A673 (cell line): Measurements from ENCODE around the gene CMTM2. TPM values are rescaled to one million over a fixed set of nuclear protein-coding genes. Genes with fewer than 3 reads are reported as not detected.

ENCODE experiments used
- BruUV-seq: library from RNA; stranded (reverse); fragments of 400-500 nt; replicated peaks from 2 replicates; lab custom pipeline; 2021; lab: Mats Ljungman, UMichigan
- CTCF ChIA-PET: fragments of 300-600 bp; sonication (Branson Sonifier 250); formaldehyde crosslinking; loops from one replicate; lab custom pipeline; 2022; ENCODE audit warnings: antibody characterized with exemption; lab: Charles Lee
- POLR2A ChIA-PET: fragments of 300-600 bp; sonication (Branson Sonifier 250); formaldehyde crosslinking; loops from one replicate; lab custom pipeline; 2022; ENCODE audit warnings: antibody characterized with exemption; ENCODE audit not compliant: low non-redundant PET; lab: Charles Lee
- DNase-seq: peaks from one replicate; pipeline ENCODE4 v3.0.0-alpha.2; 2015; ENCODE audit warnings: low spot score
- H3K27ac ChIP-seq: fragments of 200-600 bp; sonication (generic); 2 replicates; pipeline ENCODE4 v1.5.1; 2016; ENCODE audit warnings: mixed run types, low read depth, mild to moderate bottlenecking, mixed read lengths, antibody characterized with exemption, low read length; ENCODE audit not compliant: poor library complexity, severe bottlenecking
- H3K27me3 ChIP-seq: fragments of 200-600 bp; sonication (generic); replicated peaks from 2 replicates; pipeline ENCODE4 v1.6.1; 2017; ENCODE audit warnings: mixed run types, low read depth, mild to moderate bottlenecking, mixed read lengths, antibody characterized with exemption, low read length; ENCODE audit not compliant: insufficient read depth, poor library complexity
- H3K36me3 ChIP-seq: fragments of 200-600 bp; sonication (generic); 2 replicates; pipeline ENCODE4 v1.6.1; 2016; ENCODE audit warnings: mixed run types, mild to moderate bottlenecking, mixed read lengths, antibody characterized with exemption, low read length; ENCODE audit not compliant: insufficient read depth, poor library complexity, severe bottlenecking
- H3K4me1 ChIP-seq: fragments of 200-600 bp; sonication (generic); 2 replicates; pipeline ENCODE4 v1.6.1; 2017; ENCODE audit warnings: mixed run types, mild to moderate bottlenecking, mixed read lengths, antibody characterized with exemption, low read length; ENCODE audit not compliant: insufficient read depth, poor library complexity, severe bottlenecking
- H3K4me3 ChIP-seq: fragments of 200-600 bp; sonication (generic); 2 replicates; pipeline ENCODE4 v1.5.1; 2016; ENCODE audit warnings: low read depth, mixed run types, mild to moderate bottlenecking, mixed read lengths, low read length; ENCODE audit not compliant: poor library complexity, severe bottlenecking
- H3K9me3 ChIP-seq: fragments of 200-600 bp; sonication (generic); 2 replicates; pipeline ENCODE4 v1.6.1; 2016; ENCODE audit warnings: mixed run types, low read depth, mild to moderate bottlenecking, mixed read lengths, antibody characterized with exemption, low read length; ENCODE audit not compliant: poor library complexity, severe bottlenecking
- CTCF ChIP-seq: fragments of 300-800, 200-600 bp; sonication (generic); conservative IDR thresholded peaks from 2 replicates; pipeline ENCODE4 v1.5.1; 2017; ENCODE audit warnings: low read depth, mild to moderate bottlenecking, antibody characterized with exemption, low read length, moderate library complexity, mixed read lengths
- EZH2 ChIP-seq: fragments of 200-600 bp; sonication (generic); IDR thresholded peaks from 2 replicates; pipeline ENCODE4 v1.6.1; 2017; ENCODE audit warnings: borderline replicate concordance, low read depth, mild to moderate bottlenecking, mixed read lengths, antibody characterized with exemption, low read length; ENCODE audit not compliant: poor library complexity, severe bottlenecking
- intact Hi-C: fragments of 100-400 bp; cut with micrococcal nuclease; formaldehyde crosslinking; loops from one replicate; pipeline ENCODE4 v1.10.0; 2022; ENCODE audit not compliant: unreplicated experiment
- total RNA-seq: library from RNA; stranded (reverse); gene quantifications from 2 replicates; pipeline ENCODE4 v1.2.3, GENCODE V29; 2021

Gene CMTM2
- total RNA-seq, 1 experiment from 2014 or later, result not detected

GRCh38 chr16:66604376-66605176 is 25.3 kb downstream of the CMTM2 start, which contains the start of gene CMTM3:
Gene CMTM3 (plus strand): TSS chr16:66604704. CDS start chr16:66604806, 102 bp downstream.
- Histone ChIP-seq H3K27me3 (no peaks in the 10 kb centered on the region), H3K27ac (peak within 1 kb of the TSS; percentile 80), H3K36me3 (peaks cover 10% of the 10 kb centered on the region), H3K9me3 (no peaks in the 10 kb centered on the region), H3K4me1 (peaks cover 19% of the 10 kb centered on the region), H3K4me3 (peak within 1 kb of the TSS; percentile 95)
- ChIA-PET POLR2A (no interaction called here), CTCF (interaction anchor here (0.6 to 0.9 kb wide), 2 partner anchors 198 to 205 kb away, joined by 3 to 4 read pairs; no protein-coding TSS in a partner anchor)
- DNase-seq, result peak; percentile 83
- TF ChIP-seq EZH2 (no peak), CTCF (peak; percentile 69)
- BruUV-seq, result no TSS peak
- intact Hi-C loops, result loop anchor here (2.0 to 5.0 kb wide), 2 partner anchors 198 to 263 kb away; no protein-coding TSS in a partner anchor

GRCh38 chr16:66605177-66605978 is 26.1 kb downstream of the CMTM2 start:
- Histone ChIP-seq H3K36me3 (peaks cover 17% of the 10 kb centered on the region), H3K4me1 (peaks cover 19% of the 10 kb centered on the region), H3K27me3 (no peaks in the 10 kb centered on the region), H3K27ac (peak overlapping the region; percentile 80), H3K9me3 (no peaks in the 10 kb centered on the region), H3K4me3 (peak overlapping the region; percentile 95)
- intact Hi-C loops, result loop anchor here (2.0 to 5.0 kb wide), 2 partner anchors 199 to 262 kb away; no protein-coding TSS in a partner anchor
- TF ChIP-seq EZH2 (no peak), CTCF (no peak)
- no TSS peak for BruUV-seq
- ChIA-PET CTCF (interaction anchor here (0.9 kb wide), 1 partner anchor 199 kb away, joined by 4 read pairs; no protein-coding TSS in a partner anchor), POLR2A (no interaction called here)
- peak; percentile 24 for DNase-seq

- Histone ChIP-seq H3K9me3 (no peaks in the 10 kb centered on the region), H3K27me3 (no peaks in the 10 kb centered on the region), H3K4me1 (peaks cover 19% of the 10 kb centered on the region), H3K36me3 (peaks cover 24% of the 10 kb centered on the region), H3K4me3 (peak overlapping the region; percentile 95), H3K27ac (peak overlapping the region; percentile 80)
- ChIA-PET CTCF (interaction anchor here (0.6 kb wide), 1 partner anchor 233 kb away, joined by 9 read pairs; no protein-coding TSS in a partner anchor), POLR2A (no interaction called here)
- no peak for TF ChIP-seq CTCF
- no peak for TF ChIP-seq EZH2
- TSS peak; percentile 49 for BruUV-seq
- DNase-seq, result no peak
- intact Hi-C loops, result loop anchor here (2.0 to 5.0 kb wide), 2 partner anchors 199 to 261 kb away; no protein-coding TSS in a partner anchor
Observed at GRCh38 chr16:66605979-66606751, 26.9 kb downstream of the CMTM2 start.
